HS-27A (cell line): ENCODE data around the gene TMEM164.

Experiments used
- DNase-seq: peaks from one replicate; pipeline ENCODE4 v3.0.0-alpha.2; 2012; ENCODE audit warnings: low read depth, missing footprints

TMEM164 gene

GRCh38 chrX:110081320-110081719, 78.4 kb downstream of the TMEM164 start:
- DNase-seq: no peak

DNA sequence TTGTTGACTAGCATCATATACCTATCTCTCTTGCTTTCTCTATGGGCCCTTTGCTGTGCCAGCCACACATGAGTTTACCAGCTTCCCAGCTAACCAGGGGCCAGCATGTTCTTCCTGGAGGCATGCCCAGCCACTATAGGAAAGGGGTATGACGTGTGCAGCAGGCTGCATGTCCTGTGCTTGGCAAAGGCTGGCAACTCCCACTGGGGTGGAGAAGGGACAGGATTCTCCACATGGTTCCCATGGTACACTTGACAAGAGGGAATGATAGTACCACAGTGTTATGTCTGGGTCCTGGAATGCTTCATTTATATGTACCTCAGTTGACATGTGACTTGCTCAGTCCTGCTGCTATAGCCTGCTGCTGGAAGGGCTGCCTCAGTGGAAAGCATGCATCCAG, 78.8 kb downstream of the TMEM164 start:
- no peak for DNase-seq

DNA sequence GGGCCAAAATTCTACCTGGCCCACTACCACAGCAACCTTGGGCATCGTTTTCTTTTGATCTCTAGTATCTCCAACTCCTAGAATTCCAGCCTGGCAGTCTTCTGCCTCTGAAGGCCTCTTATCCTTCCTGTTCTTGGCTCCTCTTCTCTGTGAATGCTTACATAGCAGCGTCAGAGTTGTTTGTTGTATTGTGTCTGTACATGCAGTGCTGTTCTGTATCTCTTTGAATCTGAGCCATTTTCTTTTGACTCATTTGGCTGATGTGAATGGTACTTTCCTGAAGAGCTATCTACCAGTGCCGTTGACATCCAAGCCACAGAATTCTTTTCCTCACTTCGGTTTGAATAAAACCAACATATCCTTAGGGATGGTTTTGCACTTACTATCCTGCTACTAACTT, 79.2 kb downstream of the TMEM164 start:
- DNase-seq: no peak

GRCh38 chrX:110086162-110086915, 83.4 kb downstream of the TMEM164 start:
- no peak for DNase-seq

GRCh38 chrX:110086916-110087484, 84.1 kb downstream of the TMEM164 start:
- peak; percentile 68 for DNase-seq

- DNase-seq: peak; percentile 83
Measured at GRCh38 chrX:110087485-110088356, 84.8 kb downstream of the TMEM164 start.

DNA sequence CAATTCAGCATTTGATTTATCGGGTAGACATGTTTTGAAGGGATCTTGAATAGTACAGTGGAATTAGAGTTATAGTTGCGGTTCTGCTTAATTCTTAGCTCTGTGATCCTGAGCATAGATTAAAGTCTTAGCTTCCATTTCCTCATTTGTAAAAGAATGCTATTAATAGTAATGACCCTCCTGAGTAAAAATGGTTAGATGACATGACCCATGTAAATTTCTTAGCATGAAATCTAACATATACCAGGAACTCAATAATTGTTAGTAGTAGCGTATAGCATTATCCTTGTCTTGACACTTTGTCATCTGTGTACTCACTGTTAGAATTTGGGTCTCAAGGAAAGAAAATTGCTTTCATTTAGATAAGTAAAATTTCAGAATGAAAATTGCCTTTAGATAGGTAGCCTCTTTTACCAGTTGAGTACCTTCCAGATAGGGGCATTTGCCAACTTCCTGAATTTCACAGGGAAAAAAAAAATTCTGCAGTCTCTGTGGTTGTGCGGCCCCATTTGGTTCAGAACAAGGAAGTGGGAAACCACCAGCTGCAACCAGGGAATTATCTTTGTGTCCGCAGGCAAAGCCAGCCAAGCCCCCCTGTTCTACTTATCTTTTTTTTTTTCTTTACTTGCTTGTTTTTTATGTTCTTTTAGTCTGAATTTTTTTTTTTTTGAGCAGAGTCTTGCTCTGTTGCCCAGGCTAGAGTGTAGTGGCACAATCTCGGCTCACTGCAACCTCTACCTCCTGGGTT, 86.9 kb downstream of the TMEM164 start:
- DNase-seq: no peak

DNA sequence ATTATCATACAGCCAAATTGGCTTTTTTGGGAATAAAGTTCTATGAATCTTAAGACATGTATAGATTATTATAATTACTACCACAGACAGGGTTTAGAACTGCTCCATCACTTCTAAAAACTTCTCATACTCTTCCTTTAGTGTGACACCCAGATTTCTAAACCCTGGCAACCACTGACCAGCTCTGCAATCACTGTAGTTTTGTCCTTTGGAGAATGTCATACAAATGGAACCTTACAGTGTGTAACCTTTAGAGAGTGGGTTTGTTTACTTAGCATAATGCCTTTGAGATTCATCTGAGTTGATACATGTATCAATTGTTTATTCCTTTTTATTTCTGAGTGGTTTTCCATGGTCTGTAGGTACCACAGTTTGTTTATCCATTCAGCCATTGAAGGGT, 95.0 kb downstream of the TMEM164 start:
- no peak for DNase-seq

DNA sequence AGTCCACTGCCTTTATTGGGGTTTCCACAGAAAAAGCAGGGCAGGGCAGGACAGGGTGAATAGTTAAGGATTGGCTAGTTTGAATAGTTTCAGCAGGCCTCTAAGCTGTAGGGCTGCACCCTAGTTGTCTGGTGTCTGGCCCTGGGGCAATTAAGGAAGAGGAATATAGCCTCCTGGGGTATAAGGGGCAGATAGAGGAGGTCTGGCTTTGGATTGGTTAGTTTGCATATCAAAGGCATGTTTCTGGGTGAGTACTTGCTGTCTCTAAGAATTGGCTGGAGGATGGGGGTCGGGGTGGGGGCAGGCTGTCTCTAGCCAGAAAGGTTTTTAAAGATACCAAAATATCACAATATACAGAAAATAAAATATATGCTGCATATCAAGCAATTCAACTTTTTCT, 100.4 kb downstream of the TMEM164 start:
- DNase-seq: no peak

DNA sequence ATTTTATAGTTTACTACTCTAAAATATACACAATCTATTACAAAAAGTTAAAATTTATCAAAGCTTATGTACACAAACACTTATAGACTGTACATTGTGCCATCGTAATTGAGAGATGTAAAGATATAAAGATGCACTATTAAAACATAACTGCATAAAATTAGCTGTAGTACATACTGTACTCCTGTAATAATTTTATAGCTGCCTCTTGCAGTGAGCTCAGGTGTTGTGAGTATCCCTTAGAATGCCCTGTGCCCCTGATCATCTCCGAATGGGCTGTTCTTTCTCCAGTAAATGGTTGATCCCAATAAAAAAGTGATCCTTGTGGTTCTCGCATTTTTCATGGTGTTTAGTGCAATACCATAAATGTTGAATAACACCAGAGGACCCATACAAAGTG, 101.2 kb downstream of the TMEM164 start:
- no peak for DNase-seq

DNA sequence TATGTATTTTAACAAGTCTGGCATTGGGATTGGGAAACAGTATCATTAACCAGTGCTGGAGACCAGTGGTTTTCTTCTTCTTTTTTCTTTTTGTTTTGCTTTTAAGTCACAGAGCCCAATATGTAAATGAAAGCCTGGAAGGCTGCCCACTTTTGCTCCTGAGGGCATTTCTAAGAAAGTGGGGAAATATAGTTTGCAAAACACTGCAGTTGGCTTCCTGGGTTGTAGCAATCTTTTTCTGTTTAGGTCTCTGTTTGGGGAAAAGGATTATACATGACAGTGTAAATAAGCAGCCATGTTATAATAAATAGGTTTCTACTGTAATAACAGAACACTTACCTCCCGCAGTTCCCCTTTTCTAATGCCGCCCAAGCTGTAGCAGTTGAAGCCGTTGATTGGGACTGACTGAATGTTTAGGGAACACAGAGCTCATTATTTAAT, 105.5 kb downstream of the TMEM164 start:
- DNase-seq: no peak

DNA sequence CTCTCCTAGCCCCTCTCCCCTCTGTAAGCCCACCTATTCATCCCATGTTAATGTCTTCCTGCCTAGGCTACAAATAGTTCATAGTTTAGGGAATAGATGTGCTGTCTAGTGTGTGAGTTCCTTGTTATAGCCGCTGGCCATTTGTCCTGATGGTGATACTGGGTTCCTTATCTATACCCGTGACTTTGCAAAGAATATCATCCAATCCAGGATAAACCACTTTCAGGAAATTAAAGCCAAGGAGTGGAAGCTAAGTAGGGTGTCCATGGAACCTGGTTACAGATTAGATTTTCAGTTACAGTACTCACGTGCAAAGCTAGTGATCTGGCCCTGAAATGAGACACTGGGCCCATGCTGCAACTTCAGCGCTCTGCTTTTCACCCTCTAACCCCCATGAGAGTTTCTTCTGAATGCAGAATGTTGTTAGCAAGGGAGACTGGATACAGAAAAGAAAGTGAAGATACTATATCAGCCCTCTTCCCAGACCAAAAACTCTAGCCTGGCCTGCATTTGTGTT, 111.4 kb downstream of the TMEM164 start:
- no peak for DNase-seq

DNA sequence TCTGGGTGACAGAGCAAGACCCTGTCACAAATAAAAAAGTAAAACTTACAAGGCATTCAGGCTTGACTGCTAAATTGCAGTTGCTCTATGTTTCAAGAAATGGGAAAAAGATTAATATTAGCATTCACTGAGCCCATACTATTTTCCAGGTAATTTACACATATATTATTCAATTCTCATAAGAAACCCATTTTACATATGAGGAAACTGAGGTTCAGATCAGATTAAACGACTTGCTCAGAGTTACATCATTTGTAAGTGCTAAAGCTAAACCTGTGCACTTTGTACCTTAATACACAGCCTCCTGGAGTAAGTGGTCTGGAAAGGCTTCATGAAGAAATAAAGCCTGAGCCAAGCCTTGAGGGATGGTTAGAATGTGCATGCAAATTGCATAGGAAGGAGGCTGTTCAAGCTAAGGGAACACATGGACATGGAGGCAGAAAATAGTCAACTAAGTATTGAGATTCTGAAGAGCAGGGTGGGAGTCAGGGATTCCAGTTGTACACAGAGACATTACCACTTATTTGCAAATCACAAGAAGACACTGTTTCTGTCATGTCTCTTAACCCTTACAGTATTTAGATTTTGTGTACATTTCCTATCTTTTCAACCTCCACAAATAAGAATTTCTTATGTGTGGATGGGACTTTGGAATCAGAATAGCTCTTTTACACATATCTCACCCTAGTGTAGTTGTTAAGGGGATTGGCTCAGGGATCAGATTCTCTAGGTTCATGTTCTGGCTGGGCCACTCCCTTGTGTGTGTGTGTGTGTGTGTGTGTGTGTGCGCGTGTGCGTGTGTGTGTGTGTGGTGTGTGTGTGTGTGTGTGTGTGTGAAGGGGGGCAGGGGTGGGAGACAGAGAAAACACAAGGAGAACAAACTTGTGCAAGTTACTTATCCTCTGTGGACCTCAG, 113.4 kb downstream of the TMEM164 start:
- no peak for DNase-seq

DNA sequence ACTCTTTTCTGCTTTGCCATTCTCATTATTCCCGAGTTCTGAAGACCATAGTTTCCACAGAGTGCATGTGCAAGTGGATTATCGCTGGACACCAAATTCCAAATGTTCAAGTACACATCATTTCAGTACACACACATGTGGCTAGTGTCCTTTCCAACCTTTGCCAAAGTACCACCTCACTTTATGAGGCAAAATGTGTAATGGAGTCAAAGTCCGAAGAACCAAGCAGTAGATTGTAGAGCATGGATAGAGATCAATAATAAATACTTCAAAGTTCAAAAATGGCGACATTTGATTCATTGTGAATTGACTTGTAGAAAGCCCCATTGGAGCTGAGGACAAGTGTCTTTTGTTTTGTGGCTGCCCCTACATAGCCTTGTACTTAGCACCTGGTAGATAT, 115.6 kb downstream of the TMEM164 start:
- DNase-seq: no peak

DNA sequence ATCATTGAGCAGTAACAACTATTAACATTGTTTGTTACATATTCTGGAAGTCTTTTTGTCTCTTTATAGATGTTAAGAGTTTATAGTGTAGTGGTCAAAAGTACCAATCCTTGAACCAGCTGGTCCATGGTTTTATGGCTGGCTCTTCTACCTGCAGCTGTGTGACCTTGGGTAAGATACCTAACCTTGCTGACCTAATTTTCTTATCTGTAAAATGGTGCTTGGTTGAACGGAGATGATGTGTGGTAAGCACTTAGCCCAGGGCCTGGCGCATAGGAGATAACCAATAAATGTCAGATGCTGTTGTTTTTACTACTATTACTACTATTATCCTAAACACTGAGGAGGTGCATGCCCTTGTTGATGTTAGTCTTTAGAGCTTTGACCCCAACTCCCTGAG, 116.6 kb downstream of the TMEM164 start:
- no peak for DNase-seq

GRCh38 chrX:110120025-110120424, 117.1 kb downstream of the TMEM164 start:
- DNase-seq: no peak

GRCh38 chrX:110123331-110123782, 120.4 kb downstream of the TMEM164 start:
- no peak for DNase-seq

DNA sequence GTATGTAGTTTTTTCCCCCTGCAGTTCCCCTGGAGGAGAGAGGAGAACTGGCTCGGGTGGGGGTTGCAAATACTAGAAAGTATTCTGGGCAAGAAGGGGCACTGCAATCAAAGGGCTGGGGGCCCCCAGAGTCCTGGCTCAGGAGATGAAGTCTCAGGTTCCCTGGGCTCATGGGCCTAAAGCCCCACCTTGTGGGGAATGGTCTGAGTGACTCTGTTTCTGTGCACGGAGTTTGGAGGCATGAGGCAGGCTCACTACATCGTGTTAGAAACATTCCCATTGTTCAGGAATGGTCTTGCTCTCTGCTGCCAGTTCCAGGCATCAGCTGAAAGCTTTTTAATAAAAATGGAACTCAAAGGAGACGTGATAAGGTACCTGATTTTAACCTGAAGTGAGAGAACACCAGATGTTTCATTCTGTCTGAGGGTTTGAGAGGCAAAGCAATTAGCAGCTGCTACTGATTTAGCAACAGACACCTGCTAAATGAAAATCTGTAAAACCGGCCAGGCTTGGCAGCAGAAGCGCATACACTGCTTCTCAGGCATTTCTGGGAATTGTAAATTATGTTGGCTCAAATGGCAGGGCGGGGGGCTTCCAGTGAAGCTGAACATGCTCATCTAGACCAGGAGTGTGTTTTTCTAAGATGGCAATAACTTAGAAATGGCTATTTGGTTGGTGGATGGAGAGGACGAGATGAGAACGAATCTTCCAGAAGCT, 122.7 kb downstream of the TMEM164 start:
- DNase-seq: no peak

GRCh38 chrX:110131031-110131430, 128.1 kb downstream of the TMEM164 start:
- no peak for DNase-seq

- DNase-seq: no peak
Measured at GRCh38 chrX:110132450-110133114, 129.7 kb downstream of the TMEM164 start.
